Tibial artery (tissue), 4 donors: ENCODE measurements around the gene ESPL1.

Source experiments
- DNase-seq, 2 donors: peaks; one replicate each; pipeline ENCODE4 v3.0.0-alpha.2; 2019
- H3K27ac ChIP-seq, 2 donors: fragments of 200-600 bp; sonication (generic) in 1 of 2; 1 replicate in 1 of 2; 2 replicates in 1 of 2; pipeline ENCODE4 v1.5.1; 2018 to 2019; ENCODE audit warnings: mild to moderate bottlenecking in 1 of 2
- H3K27me3 ChIP-seq, 2 donors: fragments of 200-600 bp; sonication (generic) in 1 of 2; one replicate each; pipeline versions ENCODE4 v1.5.1 to v1.6.0; 2016 to 2019
- H3K36me3 ChIP-seq, 3 donors: fragments of 200-600 bp; sonication (generic) in 2 of 3; one replicate each; pipeline ENCODE4 v1.5.1; 2016 to 2019; ENCODE audit warnings: mild to moderate bottlenecking in 2 of 3
- H3K4me1 ChIP-seq, 4 donors: fragments of 200-600 bp; sonication (generic) in 2 of 4; 1 replicate in 3 of 4; 2 replicates in 1 of 4; pipeline ENCODE4 v1.5.1; 2016 to 2019
- H3K4me3 ChIP-seq, 2 donors: fragments of 200-600 bp; sonication (generic) in 1 of 2; 1 replicate in 1 of 2; 2 replicates in 1 of 2; pipeline ENCODE4 v1.5.1; 2018 to 2019; ENCODE audit warnings: mild to moderate bottlenecking in 2 of 2
- H3K9me3 ChIP-seq, 3 donors: fragments of 200-600 bp; sonication (generic) in 1 of 3; one replicate each; pipeline ENCODE4 v1.5.1; 2016 to 2019
- CTCF ChIP-seq, 2 experiments: fragments of 200-600 bp in 1 of 2; fragments of 450-650 bp in 1 of 2; IDR thresholded peaks; one replicate each; pipeline ENCODE4 v1.5.1; 2017 to 2019; ENCODE audit warnings: antibody characterized with exemption in 2 of 2, mild to moderate bottlenecking in 1 of 2, moderate library complexity in 1 of 2
- intact Hi-C: fragments of 100-400 bp; cut with DNase I; formaldehyde crosslinking; loops from one replicate; pipeline ENCODE4 v1.15.0; 2023; ENCODE audit warnings: low total_unique reads

ESPL1 gene

GRCh38 chr12:53333289-53333688 lies 65.2 kb downstream of the ESPL1 start:
- Histone ChIP-seq H3K27me3 (peaks cover 0 to 68% of the 10 kb centered on the region in 2 donors), H3K9me3 (no peaks in the 10 kb centered on the region), H3K36me3 (no peaks in the 10 kb centered on the region), H3K4me1 (no peaks in the 10 kb centered on the region), H3K4me3 (no peak overlapping the region), H3K27ac (no peak overlapping the region)
- intact Hi-C loops = no loop called here
- DNase-seq = no peak
- no peak for TF ChIP-seq CTCF (IDR thresholded peaks at IDR 0.05)

- H3K27me3 ChIP-seq = peaks cover 0 to 74% of the 10 kb centered on the region in 2 donors
- H3K4me1 ChIP-seq = no peaks in the 10 kb centered on the region
- H3K36me3 ChIP-seq = no peaks in the 10 kb centered on the region
- no peaks in the 10 kb centered on the region for H3K9me3 ChIP-seq
- H3K27ac ChIP-seq = no peak overlapping the region
- no peak overlapping the region for H3K4me3 ChIP-seq
- TF ChIP-seq CTCF (IDR thresholded peaks at IDR 0.05) = no peak
- DNase-seq = no peak
- intact Hi-C loops = no loop called here
Observed at GRCh38 chr12:53333845-53334244, 65.7 kb downstream of the ESPL1 start.

GRCh38 chr12:53334822-53335221 lies 66.7 kb downstream of the ESPL1 start:
- no peak for DNase-seq
- H3K4me1 ChIP-seq = no peaks in the 10 kb centered on the region
- H3K27me3 ChIP-seq = peaks cover 0 to 75% of the 10 kb centered on the region in 2 donors
- no peak for TF ChIP-seq CTCF (IDR thresholded peaks at IDR 0.05)
- H3K4me3 ChIP-seq = no peak overlapping the region
- intact Hi-C loops = no loop called here
- H3K27ac ChIP-seq = no peak overlapping the region
- no peaks in the 10 kb centered on the region for H3K36me3 ChIP-seq
- no peaks in the 10 kb centered on the region for H3K9me3 ChIP-seq

GRCh38 chr12:53336181-53336681 lies 68.1 kb downstream of the ESPL1 start, which contains the start of gene SP7:
Gene SP7, minus strand, starts transcription at chr12:53336354. Its CDS starts 708 bp downstream, at chr12:53335646.
- Histone ChIP-seq H3K4me3 (no peak within 1 kb of the TSS), H3K9me3 (no peaks in the 10 kb centered on the region), H3K27me3 (peaks cover 0 to 71% of the 10 kb centered on the region in 2 donors), H3K36me3 (no peaks in the 10 kb centered on the region), H3K27ac (no peak within 1 kb of the TSS), H3K4me1 (no peaks in the 10 kb centered on the region)
- TF ChIP-seq CTCF (IDR thresholded peaks at IDR 0.05) = no peak
- intact Hi-C loops = no loop called here
- no peak for DNase-seq

- Histone ChIP-seq H3K36me3 (no peaks in the 10 kb centered on the region), H3K27ac (no peak overlapping the region), H3K4me3 (no peak overlapping the region), H3K4me1 (no peaks in the 10 kb centered on the region), H3K9me3 (no peaks in the 10 kb centered on the region), H3K27me3 (peaks cover 0 to 58% of the 10 kb centered on the region in 2 donors)
- intact Hi-C loops = no loop called here
- no peak for DNase-seq
- TF ChIP-seq CTCF (IDR thresholded peaks at IDR 0.05) = no peak
Observed at GRCh38 chr12:53338017-53338416, 69.9 kb downstream of the ESPL1 start.

GRCh38 chr12:53338916-53339315 lies 70.8 kb downstream of the ESPL1 start:
- H3K9me3 ChIP-seq = no peaks in the 10 kb centered on the region
- H3K36me3 ChIP-seq = no peaks in the 10 kb centered on the region
- H3K27me3 ChIP-seq = peaks cover 0 to 49% of the 10 kb centered on the region in 2 donors
- H3K4me1 ChIP-seq = no peaks in the 10 kb centered on the region
- intact Hi-C loops = no loop called here
- no peak overlapping the region for H3K4me3 ChIP-seq
- TF ChIP-seq CTCF (IDR thresholded peaks at IDR 0.05) = no peak
- no peak overlapping the region for H3K27ac ChIP-seq
- DNase-seq = no peak
